LoVo (cell line): ENCODE results near the gene OPRM1.

Source experiments
- DNase-seq: peaks from one replicate; pipeline ENCODE4 v3.0.0-alpha.2; 2016; ENCODE audit warnings: low spot score

OPRM1 gene

GRCh38 chr6:154285826-154286225 lies 246.8 kb downstream of the OPRM1 start:
- no peak for DNase-seq

DNA sequence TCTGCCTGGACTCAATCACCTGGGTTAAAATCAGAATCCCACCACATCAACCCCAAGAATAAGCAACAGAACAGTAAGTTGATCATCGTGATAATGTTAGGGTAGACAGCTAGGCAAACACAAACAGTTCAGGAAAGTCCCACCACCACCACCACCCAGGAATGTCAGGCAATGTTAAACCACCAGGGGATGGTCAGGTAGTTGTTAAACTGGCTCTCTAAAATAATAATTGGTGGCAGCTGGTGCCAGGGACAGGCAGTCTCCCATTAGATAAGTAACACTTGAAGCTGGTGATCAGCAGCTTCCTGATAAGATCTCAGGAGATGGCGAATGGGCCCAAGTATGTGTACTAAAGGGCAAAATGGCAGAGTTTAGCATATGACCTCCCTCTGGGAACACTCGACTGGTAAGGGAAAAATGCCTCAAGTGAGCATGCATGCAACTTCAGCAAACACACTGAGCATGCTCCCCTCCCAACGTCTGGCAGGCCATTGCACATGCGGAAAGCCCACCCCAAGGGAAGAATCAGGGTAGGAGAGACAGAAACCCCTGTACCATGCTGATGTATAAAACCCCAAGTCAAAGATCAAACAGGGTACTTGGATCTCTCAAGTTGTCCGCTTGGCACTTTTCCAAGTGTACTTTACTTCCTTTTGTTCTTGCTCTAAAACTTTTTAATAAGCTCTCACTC lies 250.9 kb downstream of the OPRM1 start:
- no peak for DNase-seq

DNA sequence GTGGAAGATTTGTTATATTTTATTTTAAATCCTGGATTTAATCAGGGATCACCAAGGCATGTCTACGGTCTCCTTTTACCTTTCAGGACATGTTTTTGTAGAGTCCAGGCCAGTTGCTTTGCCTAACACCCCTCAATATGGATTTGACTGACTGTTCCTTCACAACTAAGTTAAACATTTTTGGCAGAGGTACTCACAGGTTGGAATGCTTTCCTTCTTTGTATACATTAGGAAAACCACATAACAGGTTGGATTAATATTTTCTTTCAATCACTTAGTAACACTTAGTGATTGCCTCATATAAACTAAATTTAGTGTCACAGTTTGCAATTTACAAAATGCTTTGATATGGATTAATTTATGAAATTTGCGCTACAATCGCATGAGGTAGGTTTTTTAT lies 253.0 kb downstream of the OPRM1 start:
- DNase-seq, result no peak

GRCh38 chr6:154292855-154293519 lies 253.9 kb downstream of the OPRM1 start:
- no peak for DNase-seq

DNA sequence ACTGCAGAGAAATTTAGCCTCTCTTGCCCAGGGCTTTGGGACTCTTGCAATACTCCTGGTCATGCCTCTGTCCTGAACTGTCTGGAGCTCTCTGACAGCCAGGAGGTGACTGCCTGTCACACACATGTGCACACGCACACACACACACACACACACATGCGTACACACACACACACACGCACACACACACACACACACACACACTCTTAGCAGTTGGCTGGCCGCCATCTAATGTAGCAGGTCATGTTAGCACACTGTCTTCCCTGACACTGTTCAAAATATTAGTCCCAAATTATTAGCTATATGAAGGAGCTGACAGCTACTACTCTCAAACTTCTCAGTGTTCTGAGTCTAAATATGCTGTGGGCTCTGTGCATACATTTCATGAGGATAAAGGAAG lies 256.7 kb downstream of the OPRM1 start:
- no peak for DNase-seq
